ENCODE data around the gene ADAMTS2. TPM values are rescaled to one million over a fixed set of nuclear protein-coding genes. Genes with fewer than 3 reads are reported as not detected.
A peak's percentile ranks its signal among the peaks of the same experiment; 100 is the strongest.
"Not testable (repeated sequence)": the region's sequence is repeated elsewhere in the genome, so short reads cannot be mapped to it uniquely, and the experiment has no call there.

Gene ADAMTS2
- polyA plus RNA-seq, 1 donor from 2014 or later = not detected

DNA sequence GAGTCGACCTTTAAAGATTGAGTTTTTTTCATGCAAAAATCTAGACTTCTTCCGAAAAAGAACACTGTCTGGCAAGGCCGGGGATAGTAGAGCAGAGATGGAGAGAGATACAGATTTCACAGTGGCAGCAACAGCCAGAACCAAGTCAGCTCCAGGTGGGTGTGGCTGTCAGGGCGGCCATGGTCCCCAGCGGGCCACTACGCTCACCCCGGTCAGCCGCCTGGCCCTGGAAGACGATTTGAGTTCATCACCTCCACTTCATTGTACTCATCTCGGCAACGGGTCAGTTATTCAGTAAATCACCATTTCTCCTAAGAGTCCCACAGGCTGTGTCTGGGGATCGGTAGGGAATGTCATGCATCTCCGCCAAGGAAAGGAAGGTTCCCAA lies 232.1 kb downstream of the ADAMTS2 start:
- Mint-ChIP-seq H3K27ac (no peak overlapping the region), H3K36me3 (peaks cover 2% of the 10 kb centered on the region)

GRCh38 chr5:179112469-179113142 lies 232.7 kb downstream of the ADAMTS2 start:
- no peaks in the 10 kb centered on the region for H3K4me1 Mint-ChIP-seq
- H3K27ac Mint-ChIP-seq = no peak overlapping the region
- no peak overlapping the region for H3K4me3 Mint-ChIP-seq
- H3K36me3 Mint-ChIP-seq = peaks cover 2% of the 10 kb centered on the region
- H3K9me3 Mint-ChIP-seq = peaks cover 14 to 19% (median 18%) of the 10 kb centered on the region in 3 donors
- no peaks in the 10 kb centered on the region for H3K27me3 Mint-ChIP-seq

More for the DNA sequence above, 232.1 kb downstream of the ADAMTS2 start:
- H3K9me3 Mint-ChIP-seq = peaks cover 11 to 19% (median 17%) of the 10 kb centered on the region in 3 donors
- no peak overlapping the region for H3K4me3 Mint-ChIP-seq
- H3K27me3 Mint-ChIP-seq = no peaks in the 10 kb centered on the region
- no peaks in the 10 kb centered on the region for H3K4me1 Mint-ChIP-seq

DNA sequence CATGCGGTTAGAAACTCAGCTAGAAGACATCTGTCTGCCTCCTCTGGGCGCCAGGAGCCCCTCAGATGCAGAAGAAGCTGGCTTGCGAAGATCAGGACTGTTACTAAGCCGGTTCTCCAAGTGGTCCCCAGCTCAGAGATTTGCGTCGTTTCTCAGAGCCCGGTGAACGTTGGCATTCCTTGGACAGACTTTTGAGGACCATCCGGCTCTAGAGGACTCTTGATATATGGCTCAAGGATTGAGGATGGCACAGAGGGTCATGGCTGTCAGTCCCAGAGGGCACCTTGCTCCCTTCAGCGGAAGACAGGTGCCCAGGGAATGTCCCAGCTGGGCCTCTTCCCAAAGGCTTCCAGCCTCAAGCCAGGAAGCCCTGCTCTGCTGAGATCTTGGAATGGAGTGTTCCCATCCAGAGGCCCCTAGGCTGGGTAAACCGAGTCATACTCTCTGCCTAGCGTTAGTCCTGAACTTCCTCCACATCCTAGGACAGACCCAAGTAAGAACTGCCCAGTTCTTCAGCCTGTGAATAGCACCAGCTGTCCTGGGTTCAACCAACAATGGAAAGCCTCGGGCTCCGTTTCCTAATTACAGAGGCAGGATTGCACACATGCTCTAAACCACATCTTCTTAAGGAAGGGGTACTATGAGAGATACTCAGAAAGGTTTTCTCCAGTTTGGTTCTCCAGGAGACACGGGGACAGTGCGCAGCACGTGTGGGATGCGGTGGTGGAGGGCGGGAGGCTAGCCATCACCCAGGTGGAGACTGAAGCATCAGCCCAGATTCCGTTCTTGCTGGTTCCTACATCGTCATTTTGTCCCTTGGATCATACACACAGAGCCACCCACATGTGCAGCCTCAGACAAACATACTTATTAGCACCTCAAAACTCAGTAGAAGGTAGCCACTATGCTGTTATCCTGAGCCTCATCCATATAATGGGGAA lies 233.7 kb downstream of the ADAMTS2 start:
- no peak overlapping the region for H3K4me3 Mint-ChIP-seq
- peaks cover 16 to 21% (median 19%) of the 10 kb centered on the region in 3 donors for H3K9me3 Mint-ChIP-seq
- H3K4me1 Mint-ChIP-seq = no peaks in the 10 kb centered on the region
- H3K36me3 Mint-ChIP-seq = no peaks in the 10 kb centered on the region
- no peak overlapping the region for H3K27ac Mint-ChIP-seq
- H3K27me3 Mint-ChIP-seq = no peaks in the 10 kb centered on the region

DNA sequence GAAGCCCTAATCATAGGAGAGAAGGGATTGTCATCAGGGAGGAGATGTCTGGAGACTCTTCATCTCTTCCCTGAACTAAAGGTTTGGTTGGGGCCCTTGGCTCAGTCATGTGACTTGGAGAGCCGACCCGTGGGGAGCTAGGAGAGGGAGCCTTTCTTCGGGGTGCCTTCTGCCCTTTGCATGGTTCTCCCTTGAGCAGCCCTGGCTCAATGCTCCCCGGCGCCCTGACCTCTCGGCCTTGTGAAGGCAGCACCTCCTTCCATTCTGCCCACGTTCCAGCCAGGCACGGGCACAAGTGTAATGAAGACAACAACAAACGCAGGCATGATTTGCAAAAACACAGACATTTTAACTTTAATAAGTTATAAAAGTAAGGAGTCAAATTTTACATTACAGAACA lies 234.7 kb downstream of the ADAMTS2 start:
- H3K27ac Mint-ChIP-seq = no peak overlapping the region
- no peaks in the 10 kb centered on the region for H3K36me3 Mint-ChIP-seq
- H3K9me3 Mint-ChIP-seq = peaks cover 16 to 21% (median 17%) of the 10 kb centered on the region in 3 donors
- H3K4me3 Mint-ChIP-seq = no peak overlapping the region
- no peaks in the 10 kb centered on the region for H3K4me1 Mint-ChIP-seq
- H3K27me3 Mint-ChIP-seq = no peaks in the 10 kb centered on the region

GRCh38 chr5:179101282-179101681 lies 244.0 kb downstream of the ADAMTS2 start:
- peaks cover 2 to 16% (median 9%) of the 10 kb centered on the region in 3 donors for H3K9me3 Mint-ChIP-seq
- not testable (repeated sequence) for H3K4me3 Mint-ChIP-seq, H3K36me3 Mint-ChIP-seq

GRCh38 chr5:179089502-179089901 lies 255.8 kb downstream of the ADAMTS2 start:
- Mint-ChIP-seq H3K27me3 (no peaks in the 10 kb centered on the region), H3K36me3 (no peaks in the 10 kb centered on the region), H3K9me3 (peaks cover 9 to 49% (median 32%) of the 10 kb centered on the region in 3 donors), H3K27ac (no peak overlapping the region), H3K4me3 (no peak overlapping the region), H3K4me1 (peaks cover 0 to 2% (median 0%) of the 10 kb centered on the region in 3 donors)

More at GRCh38 chr5:179101282-179101681, 244.0 kb downstream of the ADAMTS2 start:
- not testable (repeated sequence) for H3K27me3 Mint-ChIP-seq, H3K4me1 Mint-ChIP-seq, H3K27ac Mint-ChIP-seq

DNA sequence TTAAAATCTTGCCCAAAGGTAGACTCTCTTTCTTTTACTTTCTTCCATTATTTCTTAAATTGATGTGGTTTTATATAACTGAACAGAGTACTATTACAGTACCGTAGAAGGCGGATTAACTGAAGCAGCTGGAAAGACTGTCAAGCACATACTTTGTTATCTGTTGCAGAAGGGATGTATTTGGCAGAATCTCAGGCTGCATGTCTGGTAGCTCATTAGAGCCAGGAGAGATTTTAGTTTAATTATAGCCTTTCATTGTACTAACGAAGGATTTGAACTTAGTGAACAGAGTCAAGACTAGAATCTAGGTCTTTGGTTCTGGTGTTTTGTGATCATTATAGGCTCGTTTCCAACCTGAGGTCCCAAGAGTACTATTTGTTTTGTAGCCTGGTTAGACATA lies 264.5 kb downstream of the ADAMTS2 start:
- H3K27me3 Mint-ChIP-seq = no peaks in the 10 kb centered on the region
- no peak overlapping the region for H3K27ac Mint-ChIP-seq
- peaks cover 0 to 5% (median 2%) of the 10 kb centered on the region in 3 donors for H3K4me1 Mint-ChIP-seq
- peaks cover 20 to 63% (median 49%) of the 10 kb centered on the region in 3 donors for H3K9me3 Mint-ChIP-seq
- H3K36me3 Mint-ChIP-seq = peaks cover 18% of the 10 kb centered on the region
- H3K4me3 Mint-ChIP-seq = no peak overlapping the region

- Mint-ChIP-seq H3K9me3 (peaks cover 22 to 61% (median 52%) of the 10 kb centered on the region in 3 donors), H3K27me3 (no peaks in the 10 kb centered on the region), H3K36me3 (peaks cover 24% of the 10 kb centered on the region), H3K27ac (no peak overlapping the region), H3K4me1 (peaks cover 0 to 5% (median 0%) of the 10 kb centered on the region in 3 donors), H3K4me3 (no peak overlapping the region)
Observed at GRCh38 chr5:179079165-179079987, 265.9 kb downstream of the ADAMTS2 start.

DNA sequence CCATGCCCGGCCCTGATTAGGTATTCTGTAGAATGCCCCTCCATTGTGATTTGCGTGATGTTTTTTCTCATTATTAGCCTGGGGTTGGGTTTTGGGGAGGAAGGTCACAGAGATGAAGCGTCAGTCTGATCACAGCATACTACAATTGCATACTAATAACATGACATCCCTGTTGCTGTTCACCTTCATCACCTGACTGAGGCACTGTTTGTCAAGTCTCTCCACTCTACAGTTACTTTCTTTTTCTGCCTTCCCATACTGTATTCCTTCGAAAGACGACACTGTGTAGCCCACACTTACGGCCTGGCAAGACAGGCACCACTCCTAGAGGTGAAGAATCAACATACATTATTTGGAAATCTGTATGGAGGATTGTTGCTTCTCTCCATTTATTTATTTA lies 279.6 kb downstream of the ADAMTS2 start:
- Mint-ChIP-seq H3K4me1 (peaks cover 4 to 6% (median 6%) of the 10 kb centered on the region in 3 donors), H3K4me3 (peak overlapping the region in 1 of 4 donors; percentile 38), H3K27me3 (no peaks in the 10 kb centered on the region)

GRCh38 chr5:179061025-179061424 lies 284.2 kb downstream of the ADAMTS2 start:
- Mint-ChIP-seq H3K36me3 (peaks cover 7% of the 10 kb centered on the region), H3K4me3 (peak overlapping the region; percentile 92 to 99 (median 96)), H3K27ac (no peak overlapping the region), H3K9me3 (peaks cover 12 to 20% (median 19%) of the 10 kb centered on the region in 3 donors), H3K4me1 (peaks cover 3 to 12% (median 4%) of the 10 kb centered on the region in 3 donors), H3K27me3 (no peaks in the 10 kb centered on the region)

More for the DNA sequence above, 279.6 kb downstream of the ADAMTS2 start:
- Mint-ChIP-seq H3K27ac (peak overlapping the region in 1 of 3 donors; percentile 91), H3K9me3 (peaks cover 15 to 33% (median 23%) of the 10 kb centered on the region in 3 donors), H3K36me3 (peaks cover 20% of the 10 kb centered on the region)

Other genes with a start within 250 kb of the ADAMTS2 start
- gene RUFY1, start 205.1 kb upstream of the ADAMTS2 start, polyA plus RNA-seq = 53.7 TPM

Measured in IgD-negative memory B cell (primary cell).